Middle frontal gyrus (tissue), 1 donor: ENCODE results near the gene HCRTR1.
A peak's percentile ranks its signal among the peaks of the same experiment; 100 is the strongest.

Source experiments
- DNase-seq: peaks from one replicate; pipeline ENCODE4 v3.0.0-alpha.2; 2015; ENCODE audit warnings: low spot score; ENCODE audit errors: extremely low spot score

The HCRTR1 gene

DNA sequence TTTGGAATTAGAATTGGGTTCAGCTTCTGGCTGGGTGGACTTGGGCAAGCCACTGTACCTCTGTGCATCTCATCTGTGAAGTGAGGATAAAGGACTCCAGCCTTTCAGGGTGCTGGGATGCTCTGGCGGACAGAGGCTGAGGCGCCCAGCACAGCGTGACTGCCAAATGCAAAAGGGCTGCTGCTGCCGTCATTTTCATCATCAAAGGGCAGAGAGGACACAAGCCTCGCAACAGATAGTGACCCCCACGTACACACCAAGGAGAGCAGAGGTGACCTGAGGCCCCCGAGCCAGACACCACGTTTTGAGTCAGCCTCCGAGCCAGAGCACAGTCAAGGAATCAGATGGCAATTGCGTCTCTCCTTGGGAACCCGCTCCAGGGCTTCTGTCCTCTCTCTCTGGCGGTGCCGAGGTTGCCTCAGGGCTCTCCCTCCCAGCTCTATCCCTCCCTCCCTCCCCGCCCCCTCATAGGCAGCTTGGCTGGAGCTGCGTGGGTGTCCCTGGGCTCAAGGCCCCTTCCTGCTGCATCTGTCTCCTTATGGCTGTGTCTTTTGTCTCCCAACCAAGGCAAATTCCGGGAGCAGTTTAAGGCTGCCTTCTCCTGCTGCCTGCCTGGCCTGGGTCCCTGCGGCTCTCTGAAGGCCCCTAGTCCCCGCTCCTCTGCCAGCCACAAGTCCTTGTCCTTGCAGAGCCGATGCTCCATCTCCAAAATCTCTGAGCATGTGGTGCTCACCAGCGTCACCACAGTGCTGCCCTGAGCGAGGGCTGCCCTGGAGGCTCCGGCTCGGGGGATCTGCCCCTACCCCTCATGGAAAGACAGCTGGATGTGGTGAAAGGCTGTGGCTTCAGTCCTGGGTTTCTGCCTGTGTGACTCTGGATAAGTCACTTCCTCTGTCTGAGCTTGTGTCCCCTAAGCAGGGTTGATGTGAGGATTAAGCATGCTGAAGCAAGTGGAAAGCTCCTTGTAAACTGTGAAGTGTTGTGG lies 9.0 kb downstream of the HCRTR1 start:
- DNase-seq, result peak; percentile 14

DNA sequence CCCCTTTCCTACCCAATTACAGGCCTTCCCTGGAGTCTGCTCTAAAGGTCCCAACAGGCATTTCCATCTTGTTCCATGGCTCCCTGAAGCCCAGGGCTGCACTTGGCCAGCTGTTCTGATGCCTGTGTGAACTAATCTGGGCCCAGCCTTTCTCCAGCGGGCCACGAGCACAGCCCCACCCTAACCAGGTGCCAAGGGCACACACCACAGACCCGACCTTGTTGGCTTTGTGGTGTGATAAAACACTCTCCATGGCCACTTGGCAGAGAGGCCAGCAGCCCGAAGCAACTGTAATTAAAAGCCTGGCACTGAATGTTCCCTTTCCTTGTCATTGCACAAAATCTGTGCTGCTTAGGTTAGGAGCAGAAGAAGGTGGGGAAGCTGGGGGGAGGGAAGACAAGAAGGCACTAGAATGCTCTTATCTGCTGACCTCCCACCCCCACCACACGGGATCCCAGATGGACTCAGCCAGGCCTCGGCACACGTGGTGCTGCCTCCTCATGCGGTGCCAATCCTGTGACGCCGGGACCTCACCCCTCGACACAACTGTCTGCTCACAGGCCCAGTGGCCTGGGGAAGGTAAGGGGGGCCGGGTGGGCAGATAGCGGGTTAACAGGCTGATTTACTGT lies 9.9 kb downstream of the HCRTR1 start:
- DNase-seq, result no peak

DNA sequence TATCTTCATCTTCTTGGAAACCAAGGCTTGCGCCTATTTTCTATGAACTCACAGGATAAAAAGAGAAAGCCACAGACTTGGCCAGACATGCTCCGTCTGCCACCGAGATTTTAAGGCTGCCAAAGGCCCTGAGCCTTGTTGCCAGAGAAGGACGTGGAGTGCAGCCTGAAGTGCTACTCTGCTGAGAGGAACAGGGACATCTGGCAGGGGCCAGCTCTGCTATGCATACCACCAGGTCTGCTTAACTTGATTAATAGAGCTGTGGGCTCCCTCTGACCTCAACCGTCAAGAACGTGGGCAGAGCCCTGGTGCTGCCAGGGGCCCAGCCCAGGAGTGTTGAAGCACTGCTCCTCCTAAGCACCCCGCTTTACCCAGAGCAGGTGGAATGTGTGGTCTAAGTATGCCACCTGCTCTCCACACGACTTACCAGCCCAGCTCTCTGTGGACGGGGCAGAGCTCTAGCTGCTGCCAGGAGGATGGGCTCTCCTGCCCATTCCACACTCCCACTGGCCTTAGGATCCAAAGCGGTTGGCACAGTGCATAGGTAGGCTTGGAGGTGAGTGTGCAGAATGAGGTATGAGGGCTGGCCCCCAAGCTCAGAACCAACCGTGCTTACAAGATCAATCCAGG lies 10.6 kb downstream of the HCRTR1 start:
- DNase-seq, result no peak

DNA sequence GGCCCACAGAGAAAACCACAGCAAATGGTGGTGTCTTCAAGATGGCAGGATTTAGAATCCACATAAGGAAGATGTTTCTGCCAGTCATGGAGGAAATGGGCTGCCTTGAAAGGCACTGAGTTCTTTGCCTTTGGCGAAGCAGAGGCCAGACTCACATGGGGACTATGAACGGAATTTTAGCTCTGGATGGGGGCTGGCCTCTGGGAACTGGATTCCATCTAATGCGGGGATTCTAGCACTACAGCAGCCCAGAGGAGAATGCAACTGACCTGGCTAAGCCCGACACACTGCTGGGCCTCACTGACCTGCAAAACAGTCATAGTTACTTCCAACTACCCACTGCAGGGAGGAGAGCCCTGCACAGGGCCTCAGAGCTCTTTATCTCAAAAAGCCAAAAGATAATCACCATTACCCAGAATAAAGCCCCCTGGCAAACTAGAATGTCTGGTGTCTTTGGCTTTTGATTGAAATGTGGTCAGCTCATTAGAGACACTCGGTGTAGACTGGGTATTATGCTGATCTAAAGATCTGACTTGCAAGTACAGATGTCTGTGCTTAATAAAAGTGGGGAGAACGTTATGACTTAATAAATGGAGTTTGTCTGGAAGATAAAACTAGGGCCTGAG lies 11.6 kb downstream of the HCRTR1 start:
- no peak for DNase-seq

DNA sequence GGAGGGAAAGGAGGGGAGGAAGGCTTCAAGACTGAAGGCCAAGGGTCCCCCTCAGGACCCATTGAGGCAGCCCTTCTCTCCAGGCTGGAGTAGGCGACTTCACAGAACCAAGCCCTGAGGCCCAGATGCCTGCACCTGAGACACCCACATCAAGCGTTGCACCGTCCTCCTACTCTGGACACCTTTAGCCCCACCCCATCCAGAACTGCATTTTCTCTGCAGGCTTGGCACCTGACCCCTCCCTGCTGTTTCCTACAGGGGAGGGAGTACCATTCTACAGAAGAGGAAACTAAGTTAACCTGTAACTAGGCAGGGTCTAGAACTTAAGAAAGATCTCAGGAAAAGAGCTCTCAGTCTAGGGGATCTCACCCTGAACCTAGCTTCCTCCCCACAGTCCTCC lies 15.2 kb downstream of the HCRTR1 start:
- DNase-seq, result no peak

DNA sequence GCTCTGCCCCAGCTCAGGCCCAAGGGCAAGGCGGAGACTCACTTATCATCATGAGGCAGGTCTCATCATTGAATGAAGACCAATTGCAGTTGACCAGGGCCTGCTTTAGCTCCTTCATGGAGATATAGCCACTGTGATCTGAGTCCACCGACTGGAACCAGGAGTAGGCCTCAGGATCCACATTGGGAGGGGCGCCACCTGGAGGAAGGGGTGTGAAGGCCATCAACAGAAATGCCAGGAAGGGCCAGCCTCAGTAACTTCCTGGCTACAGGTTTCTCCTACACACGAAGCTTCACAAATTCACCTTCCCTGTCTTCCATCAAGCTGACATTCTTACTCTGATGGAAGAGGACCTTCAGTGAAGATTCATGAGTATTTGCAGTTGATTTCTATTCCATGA lies 15.6 kb downstream of the HCRTR1 start:
- no peak for DNase-seq

DNA sequence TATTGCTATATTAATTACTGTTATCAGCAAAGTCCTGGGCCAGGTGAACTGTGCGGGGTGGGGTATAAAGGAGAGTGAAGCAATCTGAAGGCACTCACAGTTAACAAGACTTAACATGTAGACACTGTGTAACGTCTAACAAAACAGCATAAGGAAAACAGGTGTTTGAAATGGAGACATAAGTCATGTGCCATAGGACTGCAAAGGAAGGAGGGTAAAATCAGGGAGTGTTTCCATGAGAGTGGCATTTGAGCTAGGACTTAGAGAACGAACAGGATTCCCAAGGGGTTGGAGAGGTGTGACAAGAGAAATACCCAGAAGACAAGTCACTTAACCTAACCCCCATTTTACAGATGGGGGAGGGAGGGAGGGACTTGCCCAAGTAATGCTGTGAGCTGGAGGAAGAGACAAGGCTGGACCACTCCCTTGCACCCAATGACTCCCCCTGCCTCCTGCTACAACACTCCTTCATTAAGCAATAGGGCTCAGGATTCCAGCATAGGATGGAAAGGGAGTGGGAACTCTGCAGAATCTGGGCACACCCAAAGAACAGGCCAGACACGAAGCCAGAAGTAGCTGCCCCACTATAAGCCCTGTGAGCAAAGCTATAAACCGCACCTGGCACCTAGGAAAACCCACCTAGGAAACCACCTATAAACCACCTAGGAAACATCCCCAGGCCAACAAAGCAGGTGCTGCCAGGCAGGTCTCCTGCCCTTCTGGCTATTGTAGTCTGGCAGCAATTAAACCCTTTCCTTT lies 20.6 kb downstream of the HCRTR1 start:
- DNase-seq, result no peak

DNA sequence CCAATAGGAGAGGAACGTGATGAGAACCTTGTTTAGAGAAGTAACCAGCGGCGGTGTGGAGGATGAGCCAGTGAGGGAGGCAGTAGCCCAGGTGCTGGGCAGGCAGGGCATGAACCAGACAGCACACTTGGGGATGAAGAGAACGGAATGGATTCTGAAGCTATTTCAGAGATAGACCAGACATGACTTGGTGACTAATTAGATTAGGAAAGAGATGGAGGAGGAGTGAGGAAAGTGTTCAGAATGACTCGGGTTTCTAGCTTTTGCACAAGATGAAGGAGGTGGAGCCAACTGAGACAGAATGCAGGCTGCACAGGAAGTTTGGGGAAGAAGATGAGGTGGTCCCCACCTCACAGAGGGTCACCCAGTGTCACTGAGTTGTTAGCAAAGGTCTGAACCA lies 22.1 kb downstream of the HCRTR1 start:
- no peak for DNase-seq

DNA sequence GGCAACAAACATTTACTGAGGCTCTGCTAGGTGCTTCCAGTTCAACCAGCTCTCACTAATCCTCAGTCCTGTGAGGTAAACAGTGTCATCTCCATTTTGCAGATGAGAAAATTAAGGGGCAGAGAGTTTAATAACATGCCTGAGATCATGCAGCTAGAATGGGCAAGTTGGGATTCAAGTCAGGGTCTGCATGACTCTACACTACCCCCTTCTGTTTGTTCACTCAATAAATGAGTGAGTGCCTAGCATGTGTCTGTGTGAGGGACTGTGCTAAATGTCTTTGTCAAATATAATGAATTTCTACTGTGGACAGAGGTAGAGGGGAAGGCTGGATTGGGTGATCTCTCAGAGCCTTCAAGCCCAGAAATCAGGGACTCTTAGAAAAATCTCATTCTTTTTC lies 22.7 kb downstream of the HCRTR1 start:
- DNase-seq, result no peak

DNA sequence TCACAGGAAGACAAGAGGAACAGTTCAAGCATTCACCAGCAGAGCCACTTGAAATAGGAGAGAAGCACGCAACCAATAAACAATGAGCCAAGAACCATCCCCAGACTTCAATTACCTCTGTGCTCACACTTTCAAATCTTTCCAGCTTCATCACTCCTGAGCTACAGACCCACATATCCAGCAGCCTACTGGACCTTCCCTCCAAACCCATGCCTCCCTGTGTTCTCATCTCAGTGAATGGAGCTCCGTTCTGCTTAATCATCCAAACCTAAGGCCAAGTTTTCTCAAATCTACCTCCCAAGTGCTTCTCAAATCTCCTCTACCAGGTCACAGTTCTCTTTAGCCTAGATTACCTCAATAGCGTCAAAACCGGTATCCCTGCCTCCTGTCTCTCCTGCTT lies 23.5 kb downstream of the HCRTR1 start:
- no peak for DNase-seq

DNA sequence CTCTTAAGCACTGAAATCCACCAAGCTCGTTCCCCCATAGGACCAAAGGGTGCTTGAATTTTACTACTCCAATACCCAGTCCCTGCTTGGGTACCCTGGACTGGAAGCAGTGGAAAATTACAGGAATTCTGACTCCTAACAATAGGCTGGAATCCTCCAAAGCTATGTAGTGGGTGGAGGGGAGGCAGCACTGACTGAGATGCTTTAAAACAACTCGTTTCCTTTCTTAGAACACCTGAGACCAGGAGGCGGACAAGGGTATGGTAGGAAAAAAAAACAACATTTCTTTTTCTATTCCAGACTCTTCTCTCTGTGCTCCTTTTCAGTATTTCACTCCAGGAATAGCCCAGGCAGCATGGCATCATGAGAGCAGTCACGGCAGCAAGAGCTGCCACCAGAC lies 24.9 kb downstream of the HCRTR1 start:
- no peak for DNase-seq

DNA sequence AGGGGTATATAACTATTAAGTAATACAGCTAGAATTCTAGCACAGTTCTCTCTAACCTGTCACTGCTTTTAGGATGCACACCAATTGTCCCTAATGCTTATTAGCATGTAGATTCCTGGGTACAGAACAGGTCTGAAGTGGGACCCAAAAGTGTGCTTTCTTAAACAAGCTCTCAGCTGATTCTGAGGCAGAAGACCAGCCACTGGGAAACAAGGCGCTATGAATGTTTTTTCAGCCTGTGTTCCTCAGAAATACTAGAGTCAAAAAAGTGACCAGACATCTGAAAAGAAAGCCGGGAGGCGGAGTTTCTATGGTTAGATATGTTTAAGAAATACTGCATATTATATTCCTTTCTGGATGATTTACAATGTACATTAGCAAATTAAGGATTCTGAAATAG lies 25.4 kb downstream of the HCRTR1 start:
- DNase-seq, result no peak

DNA sequence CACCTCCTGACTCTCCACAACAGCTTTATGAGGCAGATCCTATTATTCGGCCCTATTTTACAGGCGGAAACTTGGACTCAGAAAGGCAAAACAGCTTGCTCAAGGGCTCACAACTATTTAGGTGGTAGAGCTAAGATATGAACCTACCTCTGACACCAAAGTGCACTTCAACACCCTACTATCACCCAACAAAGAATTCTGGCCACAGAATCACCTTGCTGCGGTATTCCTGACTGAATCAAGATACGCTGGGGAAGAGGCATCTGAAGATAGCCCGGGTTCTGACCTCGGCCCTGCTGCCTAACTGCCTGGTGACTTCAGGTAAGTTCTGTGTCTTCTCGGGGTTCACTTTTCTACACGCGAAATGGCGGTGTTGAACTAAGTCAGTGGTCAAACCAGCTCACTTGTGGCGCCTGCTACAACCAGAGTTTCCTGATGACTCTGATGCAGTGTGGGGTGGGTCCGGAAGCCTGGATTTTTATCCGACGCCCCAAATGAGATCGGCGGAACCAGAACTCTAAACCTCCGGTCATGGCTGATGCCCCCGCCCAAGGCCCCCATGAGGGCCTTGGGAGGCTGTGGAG lies 26.6 kb downstream of the HCRTR1 start:
- no peak for DNase-seq

DNA sequence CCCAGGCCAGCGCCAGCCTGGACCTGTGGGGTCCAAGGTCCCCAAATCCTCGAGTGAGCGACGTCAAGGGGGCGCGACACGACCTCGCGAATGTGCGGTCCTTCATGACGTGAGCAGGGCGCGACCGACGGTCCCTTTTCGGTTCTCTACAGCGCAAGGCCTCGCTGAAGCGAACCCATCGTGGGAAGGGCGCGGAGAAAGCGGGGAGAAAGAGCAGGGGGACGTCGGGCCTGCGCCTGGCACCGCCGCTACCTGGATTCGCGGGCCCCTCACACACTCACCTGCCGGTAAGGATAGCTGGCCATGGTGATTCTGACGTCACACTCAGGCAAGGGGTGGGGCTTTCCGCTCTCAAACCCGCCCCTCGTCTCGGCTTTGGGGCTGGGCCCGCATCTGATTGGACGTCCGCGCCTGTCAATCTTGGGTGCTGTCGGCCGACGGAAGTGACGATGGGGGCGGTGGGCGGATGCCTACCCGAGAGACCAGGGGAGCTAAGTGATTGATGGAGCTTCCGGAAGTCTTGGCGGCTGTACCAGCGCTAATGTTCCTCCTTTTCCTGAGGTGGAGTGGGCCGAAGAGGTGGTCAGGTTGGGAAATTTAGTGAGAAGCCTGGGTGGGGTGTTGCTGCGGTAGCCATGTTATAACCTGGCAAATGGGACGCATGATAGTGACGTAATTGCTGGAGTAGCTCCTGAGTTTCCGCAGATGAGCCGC lies 27.2 kb downstream of the HCRTR1 start, which contains the start of gene PEF1:
Gene PEF1 (minus strand): TSS at position 317 of the 714 bp plus-strand sequence. CDS start 12 bp downstream, at position 305.
- peak; percentile 97 for DNase-seq

DNA sequence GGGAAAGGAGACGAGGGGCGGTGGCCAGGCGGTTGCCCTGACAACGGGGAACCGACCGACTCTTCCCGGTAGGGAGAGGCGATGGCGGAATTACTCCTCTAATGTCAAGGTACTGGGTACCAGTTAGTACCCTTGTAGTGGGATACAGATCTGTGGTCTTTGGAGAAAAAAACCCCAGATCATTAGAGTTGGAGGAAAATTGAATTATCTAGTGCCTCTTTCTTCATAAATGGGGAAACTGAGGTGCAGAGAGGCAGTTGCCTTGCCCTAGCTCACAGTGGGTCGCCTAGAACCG lies 27.7 kb downstream of the HCRTR1 start:
- DNase-seq, result no peak

DNA sequence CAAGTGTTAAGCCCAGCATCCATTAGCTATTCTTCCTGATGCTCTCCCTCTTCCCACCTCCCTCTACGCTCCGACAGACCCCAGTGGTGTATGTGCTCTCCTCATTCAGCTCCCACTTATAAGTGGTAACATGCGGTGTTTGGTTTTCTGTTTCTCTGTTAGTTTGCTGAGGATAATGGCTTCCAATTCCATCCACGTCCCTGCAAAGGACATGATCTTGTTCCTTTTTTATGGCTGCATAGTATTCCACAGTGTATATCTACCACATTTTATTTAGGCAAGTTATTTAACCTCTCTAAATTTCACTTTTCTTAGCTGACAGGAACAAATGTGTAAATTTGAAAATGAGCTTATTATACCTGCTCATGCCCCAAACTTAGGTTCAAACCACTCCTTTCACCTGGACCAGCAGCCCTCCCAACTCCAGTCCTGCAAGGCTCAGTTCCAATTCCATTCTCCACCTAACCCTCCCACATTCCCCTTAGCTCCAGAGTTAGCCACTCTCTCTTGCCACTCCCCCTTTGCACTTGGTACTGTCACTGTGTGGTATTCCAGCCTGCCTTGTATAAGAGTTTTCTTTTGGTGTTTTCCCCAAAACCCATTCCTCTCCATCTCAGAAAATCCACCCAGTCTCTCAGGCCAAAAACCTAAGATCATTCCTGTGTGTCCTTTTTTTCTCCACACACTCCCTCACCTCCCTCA lies 28.9 kb downstream of the HCRTR1 start:
- DNase-seq, result no peak

DNA sequence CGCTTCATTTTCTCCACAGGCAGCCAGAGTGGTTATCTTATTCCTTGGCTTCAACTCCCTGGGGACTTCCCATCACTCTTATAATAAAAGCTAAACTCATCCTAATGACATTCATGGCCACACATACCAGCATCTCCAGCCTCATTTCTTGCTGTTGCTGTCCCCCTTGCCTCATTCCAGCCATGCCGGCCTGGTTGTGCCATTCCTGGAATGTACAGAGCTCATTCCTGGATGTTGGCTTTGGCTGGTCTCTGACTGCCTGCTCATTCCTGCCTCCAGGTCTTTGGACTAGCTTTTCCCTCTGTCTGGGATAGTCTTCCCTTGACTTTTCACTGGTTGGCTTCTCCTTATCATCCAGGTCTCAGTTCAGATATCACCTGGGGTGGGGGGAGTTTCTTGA lies 29.6 kb downstream of the HCRTR1 start:
- DNase-seq, result no peak

DNA sequence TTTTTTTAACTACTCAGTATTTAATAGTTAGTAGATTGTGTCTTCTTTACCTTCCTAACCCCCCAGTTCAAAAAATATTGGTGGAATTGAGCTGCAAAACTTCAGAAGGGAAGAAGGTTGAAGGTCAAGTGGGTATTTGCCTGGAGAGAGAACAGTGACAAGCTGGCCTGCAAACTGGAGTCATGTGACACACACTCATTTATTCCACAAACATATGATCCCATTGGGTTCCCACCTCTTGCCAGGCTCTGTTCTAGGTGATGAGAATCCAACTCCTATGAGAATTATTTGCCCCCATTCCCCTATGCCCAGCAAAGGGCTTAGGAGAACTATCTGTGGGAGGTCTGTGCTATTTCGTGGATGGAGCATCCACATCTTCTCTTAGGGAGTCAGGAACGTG lies 30.7 kb downstream of the HCRTR1 start:
- DNase-seq, result no peak

DNA sequence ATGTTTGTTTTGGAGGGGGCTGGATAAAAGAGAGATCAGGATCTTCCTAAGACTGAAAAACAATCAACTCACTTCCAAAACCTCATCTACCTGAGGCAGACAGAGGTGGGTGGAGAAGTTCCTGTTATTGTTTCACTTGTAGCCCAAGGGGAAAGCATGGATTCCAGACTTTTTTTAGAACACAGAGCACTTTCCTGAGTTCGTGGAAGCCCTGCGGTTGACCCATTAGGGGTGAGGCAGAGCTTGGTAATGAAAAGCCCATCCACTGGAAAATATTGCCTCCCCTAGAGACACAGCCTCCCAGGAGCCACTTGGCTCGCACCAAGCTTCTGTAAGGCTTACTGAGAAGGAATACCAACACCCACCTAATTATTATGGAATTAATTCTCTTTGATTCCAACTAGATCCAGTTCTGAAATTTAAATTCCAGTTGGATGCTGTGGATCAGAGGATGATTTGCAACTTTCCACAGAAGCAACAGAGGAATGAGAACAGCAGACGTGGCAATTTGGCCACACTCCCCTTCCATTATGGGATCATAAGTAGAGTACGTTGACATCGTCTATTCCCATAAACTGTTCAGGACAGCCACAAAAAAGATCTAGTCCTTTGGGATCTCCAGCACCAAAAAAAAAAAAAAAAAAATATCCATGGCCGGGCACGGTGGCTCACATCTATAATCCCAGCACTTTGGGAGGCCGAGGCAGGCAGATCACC lies 31.3 kb downstream of the HCRTR1 start:
- no peak for DNase-seq
